MM.1S (cell line): ENCODE results near the gene LCMT1.
"Not testable (repeated sequence)": the region's sequence is repeated elsewhere in the genome, so short reads cannot be mapped to it uniquely, and the experiment has no call there.

Source experiments
- EZH2 ChIP-seq: fragments of 300-600 bp; sonication (generic); optimal IDR thresholded peaks from 2 replicates; pipeline ENCODE3; 2017; ENCODE audit warnings: low read depth, mild to moderate bottlenecking, antibody characterized with exemption, low read length, mixed read lengths
- EZH2phosphoT487 ChIP-seq: fragments of 300-600 bp; sonication (generic); IDR thresholded peaks from 2 replicates; pipeline ENCODE4 v1.6.1; 2018; ENCODE audit warnings: antibody characterized with exemption, low read length
- TF ChIP-seq, protein P1 (sequence below): fragments of 300-600 bp; sonication (generic); IDR thresholded peaks from 2 replicates; pipeline ENCODE4 v1.5.1; 2016; ENCODE audit warnings: antibody characterized with exemption, low read length, mixed read lengths

- TF ChIP-seq, protein P1, sequence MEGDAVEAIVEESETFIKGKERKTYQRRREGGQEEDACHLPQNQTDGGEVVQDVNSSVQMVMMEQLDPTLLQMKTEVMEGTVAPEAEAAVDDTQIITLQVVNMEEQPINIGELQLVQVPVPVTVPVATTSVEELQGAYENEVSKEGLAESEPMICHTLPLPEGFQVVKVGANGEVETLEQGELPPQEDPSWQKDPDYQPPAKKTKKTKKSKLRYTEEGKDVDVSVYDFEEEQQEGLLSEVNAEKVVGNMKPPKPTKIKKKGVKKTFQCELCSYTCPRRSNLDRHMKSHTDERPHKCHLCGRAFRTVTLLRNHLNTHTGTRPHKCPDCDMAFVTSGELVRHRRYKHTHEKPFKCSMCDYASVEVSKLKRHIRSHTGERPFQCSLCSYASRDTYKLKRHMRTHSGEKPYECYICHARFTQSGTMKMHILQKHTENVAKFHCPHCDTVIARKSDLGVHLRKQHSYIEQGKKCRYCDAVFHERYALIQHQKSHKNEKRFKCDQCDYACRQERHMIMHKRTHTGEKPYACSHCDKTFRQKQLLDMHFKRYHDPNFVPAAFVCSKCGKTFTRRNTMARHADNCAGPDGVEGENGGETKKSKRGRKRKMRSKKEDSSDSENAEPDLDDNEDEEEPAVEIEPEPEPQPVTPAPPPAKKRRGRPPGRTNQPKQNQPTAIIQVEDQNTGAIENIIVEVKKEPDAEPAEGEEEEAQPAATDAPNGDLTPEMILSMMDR: not testable (repeated sequence)
- not testable (repeated sequence) for TF ChIP-seq EZH2, EZH2phosphoT487
Measured at GRCh38 chr16:25064281-25064680, 47.3 kb upstream of the LCMT1 start.
